B cell (primary cell): ENCODE results near the gene EIF2AK2. TPM values are rescaled to one million over a fixed set of nuclear protein-coding genes. Genes with fewer than 3 reads are reported as not detected.

Experiments
- ATAC-seq: fragments of 200-7000 bp; cut with Tn5 transposase; one replicate; pipeline ENCODE4 v1.10.0; 2021; ENCODE audit warnings: low read depth, mild to moderate bottlenecking, moderate number of reproducible peaks, moderate library complexity
- CTCF ChIA-PET: fragments of 350-600 bp; sonication (Branson Sonifier 250); formaldehyde crosslinking; loops from one replicate; lab custom pipeline; 2021; ENCODE audit warnings: antibody characterized with exemption, inconsistent platforms; lab: Charles Lee
- POLR2A ChIA-PET: fragments of 350-600 bp; sonication (Branson Sonifier 250); formaldehyde crosslinking; loops from one replicate; lab custom pipeline; 2021; ENCODE audit warnings: antibody characterized with exemption; lab: Charles Lee
- DNase-seq: peaks from one replicate; pipeline ENCODE4 v3.0.0; 2013
- H2AFZ ChIP-seq: 2 replicates; pipeline ENCODE4 v1.6.1; 2012; ENCODE audit warnings: mild to moderate bottlenecking, low read depth, low read length; ENCODE audit not compliant: insufficient read depth, poor library complexity, severe bottlenecking
- H3K27ac ChIP-seq, 2 donors: 1 replicate in 1 of 2; 2 replicates in 1 of 2; pipeline ENCODE4 v1.5.1; 2012 to 2013; ENCODE audit warnings: low read length in 2 of 2, mild to moderate bottlenecking in 2 of 2, moderate library complexity in 1 of 2
- H3K27me3 ChIP-seq, 4 experiments: fragments of 200-600 bp in 1 of 4; sonication (generic) in 1 of 4; replicated peaks in 1 of 4; 1 replicate in 2 of 4; 2 replicates in 2 of 4; pipeline versions ENCODE4 v1.6.1 to v1.7.0; 2013 to 2016; ENCODE audit warnings: low read length in 3 of 4, mild to moderate bottlenecking in 2 of 4, mixed read lengths in 1 of 4, moderate library complexity in 1 of 4; ENCODE audit not compliant: insufficient read depth in 4 of 4, control insufficient read depth in 3 of 4; ENCODE audit errors: control extremely low read depth in 1 of 4
- H3K36me3 ChIP-seq, 2 experiments: replicated peaks in 1 of 2; 1 replicate in 1 of 2; 2 replicates in 1 of 2; pipeline versions ENCODE4 v1.6.1 to v1.7.1; 2013; ENCODE audit warnings: low read length in 1 of 2; ENCODE audit not compliant: insufficient read depth in 2 of 2, control insufficient read depth in 1 of 2; ENCODE audit errors: control extremely low read depth in 1 of 2, extremely low read depth in 1 of 2
- H3K4me1 ChIP-seq, 2 donors: fragments of 200-600 bp in 1 of 2; sonication (generic) in 1 of 2; 1 replicate in 1 of 2; 2 replicates in 1 of 2; pipeline versions ENCODE4 v1.5.1 to v1.6.1; 2013 to 2017; ENCODE audit warnings: low read length in 2 of 2; ENCODE audit not compliant: control insufficient read depth in 2 of 2, insufficient read depth in 2 of 2
- H3K4me2 ChIP-seq: replicated peaks from 2 replicates; pipeline ENCODE3; 2012; ENCODE audit warnings: mild to moderate bottlenecking, low read depth, low read length; ENCODE audit not compliant: poor library complexity, severe bottlenecking
- H3K4me3 ChIP-seq, 5 experiments: fragments of 200-600 bp in 1 of 5; sonication (generic) in 1 of 5; 1 replicate in 3 of 5; 2 replicates in 2 of 5; pipeline versions ENCODE4 v1.5.1 to v1.7.0; 2011 to 2016; ENCODE audit warnings: low read length in 4 of 5, mild to moderate bottlenecking in 4 of 5, low read depth in 2 of 5, control low read depth in 1 of 5, moderate library complexity in 1 of 5; ENCODE audit not compliant: insufficient read depth in 1 of 5; ENCODE audit errors: control extremely low read depth in 1 of 5, extremely low read depth in 1 of 5
- H3K79me2 ChIP-seq: fragments of 200-600 bp; sonication (generic); one replicate; pipeline ENCODE4 v1.6.0; 2016; ENCODE audit warnings: low read length; ENCODE audit not compliant: control insufficient read depth, insufficient read depth
- H3K9ac ChIP-seq: fragments of 200-600 bp; sonication (generic); 2 replicates; pipeline ENCODE4 v1.6.1; 2017; ENCODE audit warnings: mild to moderate bottlenecking, low read length, moderate library complexity
- H3K9me3 ChIP-seq, 3 donors: one replicate each; pipeline versions ENCODE4 v1.6.1 to v1.7.1; 2013; ENCODE audit warnings: low read length in 2 of 3; ENCODE audit not compliant: control insufficient read depth in 2 of 3, insufficient read depth in 1 of 3; ENCODE audit errors: control extremely low read depth in 1 of 3
- H4K20me1 ChIP-seq: 2 replicates; pipeline ENCODE4 v1.6.0; 2012; ENCODE audit warnings: mild to moderate bottlenecking, low read length; ENCODE audit not compliant: insufficient read depth, control insufficient read depth, poor library complexity, severe bottlenecking
- H3K27ac Mint-ChIP-seq: one replicate; pipeline ENCODE4 v1.8.0; 2021; ENCODE audit warnings: mixed read lengths
- H3K27me3 Mint-ChIP-seq: one replicate; pipeline ENCODE4 v1.8.0; 2021; ENCODE audit warnings: mixed read lengths
- H3K4me1 Mint-ChIP-seq: one replicate; pipeline ENCODE4 v1.8.0; 2021; ENCODE audit warnings: mixed read lengths
- H3K4me3 Mint-ChIP-seq: one replicate; pipeline ENCODE4 v1.8.0; 2021; ENCODE audit warnings: mixed read lengths
- H3K9me3 Mint-ChIP-seq: one replicate; pipeline ENCODE4 v1.8.0; 2022; ENCODE audit warnings: mixed read lengths; ENCODE audit not compliant: insufficient read depth
- EZH2 ChIP-seq: IDR thresholded peaks from 2 replicates; pipeline ENCODE4 v1.6.1; 2012; ENCODE audit warnings: borderline replicate concordance, low read depth, mild to moderate bottlenecking, moderate library complexity, low read length; ENCODE audit not compliant: insufficient read depth, poor library complexity, severe bottlenecking
- WGBS: methylation state at CpG from one replicate; pipeline ENCODE4 v1.1.5; 2013; ENCODE audit warnings: missing lambda C conversion rate; ENCODE audit not compliant: insufficient coverage; 5-methylcytosine and 5-hydroxymethylcytosine counted together
- intact Hi-C: fragments of 100-400 bp; cut with micrococcal nuclease; formaldehyde crosslinking; loops from one replicate; pipeline ENCODE4 v1.10.0; 2022
- polyA plus RNA-seq: library from polyadenylated mRNA; depleted of rRNA; stranded (reverse); fragments of >200 nt; gene quantifications from 2 replicates; pipeline ENCODE4 v1.2.3, GENCODE V29; 2012
- total RNA-seq, 2 donors: library from RNA; stranded (reverse); fragments of 120-200 nt in 1 of 2; gene quantifications; 1 replicate in 1 of 2; 2 replicates in 1 of 2; pipeline versions ENCODE4 v1.2.3 to v1.2.4, GENCODE V29; 2013 to 2022
- TF ChIP-seq, protein P1 (sequence below): fragments of 200-600 bp; IDR thresholded peaks from one replicate; pipeline ENCODE4 v1.8.0; 2022; ENCODE audit warnings: antibody characterized with exemption, mild to moderate bottlenecking

Gene EIF2AK2
- total and polyA plus RNA-seq, 2 donors (not counting 1 experiment from before 2014, with no cell fraction given) = 6.5 to 36.9 TPM

DNA sequence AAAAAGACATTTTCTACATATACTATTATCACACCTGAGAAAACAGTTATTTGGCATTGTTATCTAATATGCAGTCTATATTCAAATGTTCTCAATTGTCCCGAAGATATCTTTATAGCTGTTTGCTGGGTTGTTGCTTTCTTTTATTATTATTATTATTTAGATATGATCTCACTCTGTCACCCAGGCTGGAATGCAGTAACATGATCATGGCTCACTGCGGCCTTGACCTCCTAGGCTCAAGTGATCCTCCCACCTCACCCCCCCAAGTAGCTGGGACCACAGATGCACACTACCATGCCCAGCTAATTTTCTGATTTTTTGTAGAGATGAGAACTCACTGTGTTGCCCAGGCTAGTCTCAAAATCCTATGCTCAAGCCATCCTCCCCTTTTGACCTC is 52.6 kb downstream of the EIF2AK2 start:
- Mint-ChIP-seq H3K9me3 (no peaks in the 10 kb centered on the region), H3K27me3 (no peaks in the 10 kb centered on the region), H3K4me3 (no peak overlapping the region), H3K4me1 (peaks cover 2% of the 10 kb centered on the region), H3K27ac (no peak overlapping the region)
- no peak overlapping the region for H3K9ac ChIP-seq
- no peaks in the 10 kb centered on the region for H3K9me3 ChIP-seq
- no peak overlapping the region for H3K4me3 ChIP-seq
- no peak overlapping the region for H2AFZ ChIP-seq
- no peaks in the 10 kb centered on the region for H3K27me3 ChIP-seq
- DNase-seq (no peak), ATAC-seq (no peak)
- ChIA-PET CTCF (no interaction called here), POLR2A (no interaction called here)
- H3K36me3 ChIP-seq = peaks cover 7 to 65% of the 10 kb centered on the region in 2 experiments
- H3K79me2 ChIP-seq = no peaks in the 10 kb centered on the region
- H3K27ac ChIP-seq = no peak overlapping the region
- H4K20me1 ChIP-seq = no peaks in the 10 kb centered on the region
- TF ChIP-seq, protein P1, sequence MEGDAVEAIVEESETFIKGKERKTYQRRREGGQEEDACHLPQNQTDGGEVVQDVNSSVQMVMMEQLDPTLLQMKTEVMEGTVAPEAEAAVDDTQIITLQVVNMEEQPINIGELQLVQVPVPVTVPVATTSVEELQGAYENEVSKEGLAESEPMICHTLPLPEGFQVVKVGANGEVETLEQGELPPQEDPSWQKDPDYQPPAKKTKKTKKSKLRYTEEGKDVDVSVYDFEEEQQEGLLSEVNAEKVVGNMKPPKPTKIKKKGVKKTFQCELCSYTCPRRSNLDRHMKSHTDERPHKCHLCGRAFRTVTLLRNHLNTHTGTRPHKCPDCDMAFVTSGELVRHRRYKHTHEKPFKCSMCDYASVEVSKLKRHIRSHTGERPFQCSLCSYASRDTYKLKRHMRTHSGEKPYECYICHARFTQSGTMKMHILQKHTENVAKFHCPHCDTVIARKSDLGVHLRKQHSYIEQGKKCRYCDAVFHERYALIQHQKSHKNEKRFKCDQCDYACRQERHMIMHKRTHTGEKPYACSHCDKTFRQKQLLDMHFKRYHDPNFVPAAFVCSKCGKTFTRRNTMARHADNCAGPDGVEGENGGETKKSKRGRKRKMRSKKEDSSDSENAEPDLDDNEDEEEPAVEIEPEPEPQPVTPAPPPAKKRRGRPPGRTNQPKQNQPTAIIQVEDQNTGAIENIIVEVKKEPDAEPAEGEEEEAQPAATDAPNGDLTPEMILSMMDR = no peak
- no peak for TF ChIP-seq EZH2
- H3K4me1 ChIP-seq = no peaks in the 10 kb centered on the region
- intact Hi-C loops = no loop called here
- no CpG with 5 or more reads among the region's 2 CpGs for WGBS
- no peak overlapping the region for H3K4me2 ChIP-seq

DNA sequence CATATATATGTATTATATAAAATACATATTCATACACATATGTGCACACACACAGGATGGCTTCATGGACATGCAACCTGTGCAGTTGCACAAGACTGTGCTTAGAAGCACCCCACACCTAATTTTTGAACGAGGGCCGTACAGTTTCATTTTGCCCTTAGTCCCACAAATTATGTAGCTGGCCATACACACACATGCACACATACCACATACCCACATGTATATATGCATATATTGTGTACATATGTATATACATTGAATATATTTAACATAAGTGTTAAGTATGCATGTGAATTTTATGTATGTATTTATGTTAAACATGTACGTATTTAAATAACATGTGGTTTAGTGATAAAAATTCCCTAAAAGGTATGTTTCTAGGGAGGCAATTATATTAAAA is 54.2 kb downstream of the EIF2AK2 start:
- H3K9ac ChIP-seq = no peak overlapping the region
- no peak overlapping the region for H3K4me3 ChIP-seq
- no peak overlapping the region for H2AFZ ChIP-seq
- H3K9me3 ChIP-seq = no peaks in the 10 kb centered on the region
- no peak overlapping the region for H3K4me3 Mint-ChIP-seq
- H3K27me3 ChIP-seq = no peaks in the 10 kb centered on the region
- H3K27me3 Mint-ChIP-seq = no peaks in the 10 kb centered on the region
- no peaks in the 10 kb centered on the region for H4K20me1 ChIP-seq
- DNase-seq = no peak
- ChIA-PET POLR2A (no interaction called here), CTCF (no interaction called here)
- H3K4me1 ChIP-seq = no peaks in the 10 kb centered on the region
- peaks cover 2% of the 10 kb centered on the region for H3K4me1 Mint-ChIP-seq
- intact Hi-C loops = no loop called here
- no peak overlapping the region for H3K27ac ChIP-seq
- H3K4me2 ChIP-seq = no peak overlapping the region
- H3K9me3 Mint-ChIP-seq = no peaks in the 10 kb centered on the region
- TF ChIP-seq, protein P1 = no peak
- no peak for TF ChIP-seq EZH2
- no peak for ATAC-seq
- no peak overlapping the region for H3K27ac Mint-ChIP-seq
- H3K36me3 ChIP-seq = peaks cover 6 to 57% of the 10 kb centered on the region in 2 experiments
- H3K79me2 ChIP-seq = no peaks in the 10 kb centered on the region
- no CpG with 5 or more reads among the region's 3 CpGs for WGBS
